Measurements from ENCODE around the gene GAS2. TPM values are rescaled to one million over a fixed set of nuclear protein-coding genes. Genes with fewer than 3 reads are reported as not detected.

Gene GAS2
- total and polyA plus RNA-seq, 9 of the 15 experiments (the other 6 are each of a cell fraction or from before 2014, with no cell fraction given) = 0.77 to 1.9 (median 1.1) TPM

- no peak for TF ChIP-seq ARID4B (CRISPR knock-in tag; IDR thresholded peaks at IDR 0.05)
- no peak for TF ChIP-seq BRCA1 (IDR thresholded peaks at IDR 0.05)
- no peak for TF ChIP-seq BRCA1 (CRISPR knock-in tag; IDR thresholded peaks at IDR 0.05)
Measured at GRCh38 chr11:22742157-22742613, 75.8 kb downstream of the GAS2 start (continued).

- FAIRE-seq = no peak
- Histone ChIP-seq H3K4me2 (ENCODE audit: insufficient read depth, low read length) (no peak overlapping the region), H3K9me1 (ENCODE audit: control insufficient read depth, insufficient read depth, low read length) (no peaks in the 10 kb centered on the region), H3K36me3 (ENCODE audit: control insufficient read depth, insufficient read depth, low read length) (no peaks in the 10 kb centered on the region), H3K27me3 (ENCODE audit: control insufficient read depth in 2 of 2, insufficient read depth in 2 of 2, low read length in 2 of 2) (no peaks in the 10 kb centered on the region), H3K79me2 (ENCODE audit: control insufficient read depth, insufficient read depth, low read length) (no peaks in the 10 kb centered on the region), H3K9ac (ENCODE audit: insufficient read depth in 1 of 2, low read depth in 2 of 2, low read length in 2 of 2) (no peak overlapping the region), H4K20me1 (replicated peaks; ENCODE audit: control insufficient read depth, insufficient read depth, low read length) (no peaks in the 10 kb centered on the region), H2AFZ (ENCODE audit: low read depth, low read length) (0 out of 2 replicates have a peak overlapping the region, but pooled peaks have one; percentile 28), H3K9me3 (replicated peaks; ENCODE audit: control insufficient read depth, insufficient read depth, low read depth, low read length) (no peaks in the 10 kb centered on the region), H3K4me3 (no peak overlapping the region), H3K4me1 (replicated peaks in 1 of 2; ENCODE audit: control insufficient read depth in 2 of 2, insufficient read depth in 2 of 2, low read length in 2 of 2) (no peaks in the 10 kb centered on the region; a peak in 2 of 5 replicates), H3K27ac (ENCODE audit: extremely low read depth, low read depth, low read length) (no peak overlapping the region)
- ATAC-seq = no peak
- 12% methylated on average over 2 of the region's 2 CpGs for WGBS (ENCODE audit: insufficient coverage, low coverage, missing lambda C conversion rate)
- ChIA-PET CTCF (ENCODE audit: low intra/inter-chr PET ratio) (no interaction called here), POLR2A (no interaction called here)
- TF ChIP-seq SAFB2 (IDR thresholded peaks at IDR 0.05; ENCODE audit: borderline replicate concordance, low read depth, low read length, severe bottlenecking) (no peak), GATA2 (CRISPR knock-in tag; IDR thresholded peaks at IDR 0.05) (no peak), TFE3 (CRISPR knock-in tag; IDR thresholded peaks at IDR 0.05) (no peak), RBM14 (IDR thresholded peaks at IDR 0.05; ENCODE audit: borderline replicate concordance, insufficient read depth, low read depth, low read length) (no peak), RNF2 (IDR thresholded peaks at IDR 0.05) (no peak), POLR3G (IDR thresholded peaks at IDR 0.05; ENCODE audit: extremely low read depth, insufficient read length, insufficient replicate concordance) (no peak), MBD1 (CRISPR knock-in tag; IDR thresholded peaks at IDR 0.05) (no peak)
- DNase-seq (ENCODE audit: extremely low read depth in 1 of 4, low spot score in 3 of 4) = no peak
- intact Hi-C loops (cut with micrococcal nuclease) = no loop called here
- in situ Hi-C loops (cut with MboI) = no loop called here
- BruUV-seq (replicated peaks) = no TSS peak
Measured at GRCh38 chr11:22749536-22749935, 83.1 kb downstream of the GAS2 start.

Data from K562 (cell line).